GM12878 (cell line): ENCODE measurements around the gene FTO. TPM values are rescaled to one million over a fixed set of nuclear protein-coding genes. Genes with fewer than 3 reads are reported as not detected.

ENCODE experiments used
- ATAC-seq: fragments of 200-7000 bp; cut with Tn5 transposase; 3 replicates; pipeline ENCODE4 v1.9.1; 2020; ENCODE audit warnings: mild to moderate bottlenecking, moderate library complexity
- BruUV-seq: library from RNA; stranded (reverse); fragments of 400-500 nt; replicated peaks from 2 replicates; lab custom pipeline; 2021; lab: Mats Ljungman, UMichigan
- CTCF ChIA-PET: fragments of 300-600 bp; sonication (Branson Sonifier 250); formaldehyde crosslinking; extraction: SDS; loops from one replicate; lab custom pipeline; 2021; ENCODE audit warnings: inconsistent platforms; lab: Yijun Ruan, JAX
- POLR2A ChIA-PET: fragments of 350-600 bp; formaldehyde crosslinking; extraction: SDS; loops from one replicate; lab custom pipeline; 2021; ENCODE audit warnings: inconsistent platforms; lab: Charles Lee
- RAD21 ChIA-PET: fragments of 300-600 bp; sonication (Branson Sonifier 250); formaldehyde crosslinking; loops from one replicate; lab custom pipeline; 2023; ENCODE audit warnings: antibody characterized with exemption; ENCODE audit not compliant: unreplicated experiment; lab: Charles Lee
- SMC1A ChIA-PET: fragments of 300-600 bp; sonication (Branson Sonifier 250); formaldehyde crosslinking; loops from one replicate; lab custom pipeline; 2023; ENCODE audit not compliant: unreplicated experiment, uncharacterized antibody; lab: Charles Lee
- DNase-seq: peaks from one replicate; pipeline ENCODE4 v3.0.0-alpha.2; 2011; ENCODE audit warnings: low read depth, low spot score
- FAIRE-seq: peaks from 3 replicates; lab custom pipeline; 2011; peaks lifted over from hg19 to GRCh38; lab: Jason Lieb, UNC
- H2AFZ ChIP-seq: 2 replicates; pipeline ENCODE4 v1.6.0; 2011; ENCODE audit warnings: low read depth, low read length, control low read depth; ENCODE audit not compliant: control insufficient read depth
- H3K27ac ChIP-seq: 2 replicates; pipeline ENCODE4 v1.5.1; 2011; ENCODE audit warnings: control low read depth; ENCODE audit not compliant: control insufficient read depth, insufficient read depth
- H3K27me3 ChIP-seq, 2 experiments: replicated peaks in 1 of 2; 2 replicates each; pipeline versions ENCODE4 v1.6.0 to v1.6.1; 2011; ENCODE audit warnings: low read length in 1 of 2; ENCODE audit not compliant: control insufficient read depth in 2 of 2, insufficient read depth in 2 of 2
- H3K36me3 ChIP-seq, 2 experiments: 2 replicates each; pipeline ENCODE4 v1.5.1; 2011; ENCODE audit warnings: low read length in 1 of 2; ENCODE audit not compliant: control insufficient read depth in 2 of 2, insufficient read depth in 2 of 2
- H3K4me1 ChIP-seq: 2 replicates; pipeline ENCODE4 v1.6.1; 2011; ENCODE audit warnings: mild to moderate bottlenecking, low read length, moderate library complexity, mixed read lengths; ENCODE audit not compliant: control insufficient read depth, insufficient read depth
- H3K4me2 ChIP-seq: 2 replicates; pipeline ENCODE4 v1.6.0; 2011; ENCODE audit warnings: control low read depth; ENCODE audit not compliant: control insufficient read depth, insufficient read depth
- H3K4me3 ChIP-seq: fragments of 200-600 bp; sonication (generic); 2 replicates; pipeline ENCODE4 v1.5.1; 2016
- H3K79me2 ChIP-seq: 2 replicates; pipeline ENCODE4 v1.6.0; 2011; ENCODE audit warnings: low read length; ENCODE audit not compliant: control insufficient read depth, insufficient read depth
- H3K9ac ChIP-seq: 2 replicates; pipeline ENCODE4 v1.8.0; 2011; ENCODE audit warnings: low read length, control low read depth, mixed read lengths; ENCODE audit not compliant: control insufficient read depth, insufficient read depth
- H3K9me3 ChIP-seq: replicated peaks from 3 replicates; pipeline ENCODE4 v1.5.1; 2011; ENCODE audit warnings: mild to moderate bottlenecking, low read length; ENCODE audit not compliant: control insufficient read depth, insufficient read depth
- H4K20me1 ChIP-seq: 2 replicates; pipeline ENCODE4 v1.6.0; 2011; ENCODE audit not compliant: control insufficient read depth, insufficient read depth
- ATF7 ChIP-seq: fragments of 450-650 bp; IDR thresholded peaks from 2 replicates; pipeline ENCODE4 v1.6.1; 2016; ENCODE audit warnings: low read depth, mild to moderate bottlenecking
- KAT2A ChIP-seq: conservative IDR thresholded peaks from 2 replicates; pipeline ENCODE4 v1.6.1; 2011; ENCODE audit warnings: low read depth, low read length; ENCODE audit not compliant: control insufficient read depth
- KLF5 ChIP-seq: fragments of 450-650 bp; IDR thresholded peaks from 2 replicates; pipeline ENCODE4 v1.6.1; 2014; ENCODE audit warnings: mild to moderate bottlenecking; ENCODE audit not compliant: partially characterized antibody
- LARP7 ChIP-seq: fragments of 450-650 bp; IDR thresholded peaks from 2 replicates; pipeline ENCODE4 v1.6.1; 2017; ENCODE audit warnings: mild to moderate bottlenecking
- PML ChIP-seq: IDR thresholded peaks from 2 replicates; pipeline ENCODE4 v1.6.1; 2012; ENCODE audit warnings: low read length, inconsistent platforms
- RFX5 ChIP-seq: IDR thresholded peaks from 2 replicates; pipeline ENCODE4 v1.6.1; 2011; ENCODE audit warnings: low read depth, low read length, improper control_type of control experiment
- SIX5 ChIP-seq: IDR thresholded peaks from 2 replicates; pipeline ENCODE4 v1.6.1; 2011; ENCODE audit warnings: mild to moderate bottlenecking, low read depth, low read length, moderate library complexity; ENCODE audit not compliant: severe bottlenecking
- SMAD5 ChIP-seq: IDR thresholded peaks from 2 replicates; pipeline ENCODE4 v1.6.1; 2016; ENCODE audit warnings: antibody characterized with exemption, low read depth
- WRNIP1 ChIP-seq: IDR thresholded peaks from 2 replicates; pipeline ENCODE4 v1.6.1; 2011; ENCODE audit warnings: low read depth, low read length, improper control_type of control experiment, borderline replicate concordance
- ZNF622 ChIP-seq: fragments of 450-650 bp; IDR thresholded peaks from 2 replicates; pipeline ENCODE4 v1.6.1; 2017; ENCODE audit warnings: mild to moderate bottlenecking, inconsistent platforms
- WGBS: methylation state at CpG from one replicate; pipeline ENCODE4 v1.1.6; 2016; ENCODE audit warnings: low lambda C conversion rate; ENCODE audit not compliant: insufficient replicate concordance, insufficient coverage; ENCODE audit errors: missing lambda C conversion rate; 5-methylcytosine and 5-hydroxymethylcytosine counted together
- in situ Hi-C: fragments of 300-500 bp; cut with MboI; formaldehyde crosslinking; loops from 9 replicates; pipeline ENCODE4 v1.14.3; 2018; ENCODE audit warnings: mixed read lengths
- intact Hi-C: fragments of 100-400 bp; cut with micrococcal nuclease; formaldehyde crosslinking; loops from one replicate; pipeline ENCODE4 v1.14.2; 2022; ENCODE audit not compliant: unreplicated experiment
- polyA plus RNA-seq, 11 experiments: library from polyadenylated mRNA; depleted of rRNA in 4 of 11; unstranded in 6 of 11; stranded (reverse) in 5 of 11; fragments of >200 nt; fragmentation: Nextera tagmentation in 4 of 11; fragmentation: Illumina TruSeq in 1 of 11; extraction: Ambion mirVana in 4 of 11; extraction: Trizol in 1 of 11; gene quantifications; 1 replicate in 1 of 11; 2 replicates in 10 of 11; pipeline versions ENCODE4 v1.2.1 to v1.2.3, GENCODE V29; 2011 to 2016; ENCODE audit warnings: inconsistent platforms in 2 of 11, missing spikeins in 2 of 11, low read depth in 1 of 11
- total RNA-seq, 4 experiments: library from RNA; depleted of rRNA in 3 of 4; stranded (reverse); fragments of >200 nt in 3 of 4; fragmentation: Illumina TruSeq in 1 of 4; extraction: Trizol in 1 of 4; gene quantifications; 2 replicates each; pipeline versions ENCODE4 v1.2.1 to v1.2.3, GENCODE V29; 2013 to 2021
- TF ChIP-seq, protein P1 (sequence below): IDR thresholded peaks from 2 replicates; pipeline ENCODE4 v1.6.1; 2011; ENCODE audit warnings: borderline replicate concordance, low read depth, mild to moderate bottlenecking, moderate library complexity, low read length; ENCODE audit not compliant: insufficient read depth, poor library complexity, severe bottlenecking
- TF ChIP-seq, protein P2 (sequence below): fragments of 450-650 bp; IDR thresholded peaks from 2 replicates; pipeline ENCODE4 v1.6.1; 2017; ENCODE audit warnings: low read depth, mild to moderate bottlenecking, moderate library complexity

FTO gene
- total and polyA plus RNA-seq, 10 of the 15 experiments (the other 5 are each of a cell fraction or from before 2014, with no cell fraction given), result 20.1 to 55.0 (median 47.0) TPM

DNA sequence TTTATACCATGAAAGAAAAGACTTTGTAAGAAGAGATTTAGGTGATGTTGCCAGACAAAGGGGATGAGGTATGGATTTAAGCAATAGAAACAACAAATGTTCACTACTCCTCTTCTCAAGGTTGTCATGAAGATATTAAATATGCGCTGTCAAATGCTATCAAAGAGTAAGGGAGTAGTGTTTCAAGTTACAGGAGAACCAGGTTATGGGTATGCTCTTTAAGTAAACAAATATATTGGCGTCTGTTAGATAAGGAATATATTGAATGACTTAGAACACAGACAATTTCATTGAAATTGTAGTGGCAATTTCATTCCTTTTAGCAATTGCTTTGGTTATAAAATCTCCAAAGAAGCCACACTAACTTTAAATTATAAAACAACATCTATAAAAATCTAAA is 229.0 kb downstream of the FTO start:
- no peak overlapping the region for H3K27ac ChIP-seq
- no peaks in the 10 kb centered on the region for H3K27me3 ChIP-seq
- no peaks in the 10 kb centered on the region for H3K79me2 ChIP-seq
- BruUV-seq, result no TSS peak
- in situ Hi-C loops, result no loop called here
- ChIA-PET POLR2A (no interaction called here), CTCF (no interaction called here), SMC1A (no interaction called here), RAD21 (no interaction called here)
- intact Hi-C loops, result no loop called here
- no peak overlapping the region for H3K4me3 ChIP-seq
- no peak overlapping the region for H3K4me2 ChIP-seq
- FAIRE-seq (no peak), ATAC-seq (no peak), DNase-seq (no peak)
- no peaks in the 10 kb centered on the region for H3K9me3 ChIP-seq
- H2AFZ ChIP-seq, result no peak overlapping the region
- TF ChIP-seq WRNIP1, result no peak
- TF ChIP-seq, protein P1, sequence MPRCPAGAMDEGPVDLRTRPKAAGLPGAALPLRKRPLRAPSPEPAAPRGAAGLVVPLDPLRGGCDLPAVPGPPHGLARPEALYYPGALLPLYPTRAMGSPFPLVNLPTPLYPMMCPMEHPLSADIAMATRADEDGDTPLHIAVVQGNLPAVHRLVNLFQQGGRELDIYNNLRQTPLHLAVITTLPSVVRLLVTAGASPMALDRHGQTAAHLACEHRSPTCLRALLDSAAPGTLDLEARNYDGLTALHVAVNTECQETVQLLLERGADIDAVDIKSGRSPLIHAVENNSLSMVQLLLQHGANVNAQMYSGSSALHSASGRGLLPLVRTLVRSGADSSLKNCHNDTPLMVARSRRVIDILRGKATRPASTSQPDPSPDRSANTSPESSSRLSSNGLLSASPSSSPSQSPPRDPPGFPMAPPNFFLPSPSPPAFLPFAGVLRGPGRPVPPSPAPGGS, result no peak
- no peak for TF ChIP-seq ZNF622
- no peak for TF ChIP-seq ATF7
- no peak for TF ChIP-seq SMAD5
- TF ChIP-seq LARP7, result no peak
- no peak for TF ChIP-seq PML
- TF ChIP-seq KAT2A, result no peak
- TF ChIP-seq RFX5, result no peak
- TF ChIP-seq KLF5, result no peak
- TF ChIP-seq SIX5, result no peak
- TF ChIP-seq, protein P2, sequence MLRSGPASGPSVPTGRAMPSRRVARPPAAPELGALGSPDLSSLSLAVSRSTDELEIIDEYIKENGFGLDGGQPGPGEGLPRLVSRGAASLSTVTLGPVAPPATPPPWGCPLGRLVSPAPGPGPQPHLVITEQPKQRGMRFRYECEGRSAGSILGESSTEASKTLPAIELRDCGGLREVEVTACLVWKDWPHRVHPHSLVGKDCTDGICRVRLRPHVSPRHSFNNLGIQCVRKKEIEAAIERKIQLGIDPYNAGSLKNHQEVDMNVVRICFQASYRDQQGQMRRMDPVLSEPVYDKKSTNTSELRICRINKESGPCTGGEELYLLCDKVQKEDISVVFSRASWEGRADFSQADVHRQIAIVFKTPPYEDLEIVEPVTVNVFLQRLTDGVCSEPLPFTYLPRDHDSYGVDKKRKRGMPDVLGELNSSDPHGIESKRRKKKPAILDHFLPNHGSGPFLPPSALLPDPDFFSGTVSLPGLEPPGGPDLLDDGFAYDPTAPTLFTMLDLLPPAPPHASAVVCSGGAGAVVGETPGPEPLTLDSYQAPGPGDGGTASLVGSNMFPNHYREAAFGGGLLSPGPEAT, result no peak
- 95% methylated on average over 2 of the region's 2 CpGs for WGBS
- H3K36me3 ChIP-seq, result no peaks in the 10 kb centered on the region; a peak in 1 of 4 replicates
- no peak overlapping the region for H3K9ac ChIP-seq
- no peaks in the 10 kb centered on the region for H4K20me1 ChIP-seq
- no peaks in the 10 kb centered on the region for H3K4me1 ChIP-seq
